ENCODE measurements around the gene ADAMTSL4.

Gene ADAMTSL4

DNA sequence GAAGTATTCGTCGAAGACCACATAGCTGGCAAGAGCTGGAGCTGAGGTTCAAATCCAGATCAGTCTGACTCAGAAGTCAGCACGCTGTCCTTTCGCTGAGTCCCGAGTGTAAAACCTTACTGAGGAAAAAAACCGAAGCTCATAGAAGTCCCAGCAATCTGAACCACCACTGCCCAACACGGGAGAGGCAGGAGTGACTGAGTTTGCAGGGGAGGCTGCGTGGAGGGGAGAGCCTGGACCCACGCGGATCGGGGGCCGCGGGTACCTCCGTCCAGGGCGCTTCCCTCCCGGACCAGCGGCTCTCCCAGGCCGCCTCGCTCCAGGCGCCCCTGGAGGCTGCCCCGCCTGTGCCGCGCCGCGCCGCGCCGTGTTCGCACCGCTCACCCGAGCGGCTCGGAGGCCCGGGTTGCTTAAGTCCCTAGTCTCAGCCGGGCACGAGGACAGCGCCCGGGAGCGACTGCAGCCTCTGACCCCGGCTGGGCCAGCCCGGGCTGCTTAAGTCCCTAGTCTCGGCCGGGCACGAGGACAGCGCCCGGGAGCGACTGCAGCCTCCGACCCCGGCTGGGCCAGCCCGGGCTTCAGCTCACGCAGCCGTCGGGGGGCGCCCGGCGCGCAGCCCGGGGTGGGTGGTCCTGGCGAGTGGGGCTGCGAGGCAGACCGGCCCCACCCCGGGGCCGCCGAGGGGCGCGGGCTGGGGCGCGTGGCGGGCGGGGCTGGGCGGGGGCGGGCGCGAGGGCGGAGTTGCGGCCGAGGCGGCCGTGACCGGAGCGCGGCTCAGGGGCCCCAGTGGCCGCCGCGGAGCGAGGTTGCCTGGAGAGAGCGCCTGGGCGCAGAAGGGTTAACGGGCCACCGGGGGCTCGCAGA is at the start of gene ADAMTSL4:
TSS of gene ADAMTSL4 (plus strand) at position 777 of the 864 bp plus-strand sequence. CDS start 2,881 bp downstream, outside the sequence.
- no peak for DNase-seq (ENCODE audit: low spot score)

DNA sequence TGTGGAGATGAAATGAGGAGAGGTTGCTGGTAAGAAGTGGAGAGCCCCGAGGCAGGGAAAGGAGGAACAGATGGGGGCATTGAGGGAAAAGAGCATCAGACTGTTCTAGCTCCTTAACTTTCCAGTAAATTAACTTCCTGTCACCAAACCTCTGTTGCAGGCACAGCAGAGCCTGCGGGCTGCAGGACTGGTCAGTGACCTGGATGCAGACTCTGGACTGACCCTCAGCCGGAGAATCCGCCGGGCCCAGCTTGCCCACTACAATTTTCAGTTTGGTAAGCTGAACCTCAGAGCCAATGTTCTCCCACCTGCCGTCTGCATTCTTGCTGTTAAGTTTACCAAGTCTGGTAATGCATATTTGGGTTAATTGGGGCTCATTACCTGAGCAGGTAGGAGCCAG is 43.8 kb upstream of the ADAMTSL4 start:
- DNase-seq (ENCODE audit: low spot score) = no peak

- no peak for DNase-seq (ENCODE audit: low spot score)
Measured at GRCh38 chr1:150507912-150508864, 41.0 kb upstream of the ADAMTSL4 start, which contains the start of gene ECM1. Gene ECM1, plus strand, starts transcription at chr1:150508109. Its CDS starts 101 bp downstream, at chr1:150508210.

DNA sequence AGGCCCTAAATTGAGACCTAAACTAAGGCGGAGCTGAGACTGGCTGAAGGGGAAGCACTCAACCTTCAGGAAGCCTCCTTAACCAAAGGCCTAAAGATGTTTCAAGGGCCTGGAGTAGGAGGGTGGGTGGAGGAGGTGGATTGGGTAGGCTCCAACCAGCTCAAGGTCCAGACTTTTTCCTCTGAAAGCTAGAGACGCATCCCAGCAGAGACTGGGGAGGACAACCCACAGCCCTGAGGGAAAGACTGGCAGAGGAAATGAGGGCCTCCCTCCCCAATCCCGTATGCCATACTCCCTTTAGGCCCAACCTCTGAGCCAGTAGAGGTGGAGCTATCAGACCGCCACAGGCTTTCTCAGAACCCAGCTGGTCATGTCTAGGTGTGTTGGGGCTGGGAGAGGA is 40.2 kb upstream of the ADAMTSL4 start:
- DNase-seq (ENCODE audit: low spot score) = no peak

DNA sequence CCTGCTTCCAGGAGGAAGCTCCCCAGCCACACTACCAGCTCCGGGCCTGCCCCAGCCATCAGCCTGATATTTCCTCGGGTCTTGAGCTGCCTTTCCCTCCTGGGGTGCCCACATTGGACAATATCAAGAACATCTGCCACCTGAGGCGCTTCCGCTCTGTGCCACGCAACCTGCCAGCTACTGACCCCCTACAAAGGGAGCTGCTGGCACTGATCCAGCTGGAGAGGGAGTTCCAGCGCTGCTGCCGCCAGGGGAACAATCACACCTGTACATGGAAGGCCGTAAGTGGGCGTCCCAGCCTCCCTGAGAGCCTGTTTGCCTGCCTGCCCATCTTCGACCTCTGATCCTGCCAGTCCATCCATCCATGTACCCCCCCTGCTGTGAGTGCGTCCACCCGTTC is 37.7 kb upstream of the ADAMTSL4 start:
- DNase-seq (ENCODE audit: low spot score) = no peak

DNA sequence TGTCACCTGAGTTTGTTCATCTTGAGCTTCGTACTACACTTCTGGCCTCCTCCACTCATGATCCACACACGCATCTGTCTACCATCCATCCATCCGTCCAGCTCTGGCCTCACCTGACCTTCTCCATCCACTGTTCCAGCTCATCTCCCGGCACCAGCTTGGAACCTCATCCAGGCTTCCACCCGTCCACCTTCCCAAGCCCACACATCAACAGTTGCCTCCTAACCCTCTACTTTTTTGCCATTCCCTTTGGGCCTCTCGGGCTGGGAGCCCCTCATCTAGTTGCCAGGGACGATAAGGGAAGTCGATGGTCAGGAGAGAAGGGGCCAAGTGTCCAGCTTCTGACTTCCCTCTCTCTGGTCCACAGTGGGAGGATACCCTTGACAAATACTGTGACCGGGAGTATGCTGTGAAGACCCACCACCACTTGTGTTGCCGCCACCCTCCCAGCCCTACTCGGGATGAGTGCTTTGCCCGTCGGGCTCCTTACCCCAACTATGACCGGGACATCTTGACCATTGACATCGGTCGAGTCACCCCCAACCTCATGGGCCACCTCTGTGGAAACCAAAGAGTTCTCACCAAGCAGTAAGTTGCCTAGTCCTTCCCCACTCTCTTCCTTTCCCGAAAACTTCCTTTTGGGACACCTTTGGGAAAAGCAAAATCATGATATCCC is 37.1 kb upstream of the ADAMTSL4 start:
- no peak for DNase-seq (ENCODE audit: low spot score)

DNA sequence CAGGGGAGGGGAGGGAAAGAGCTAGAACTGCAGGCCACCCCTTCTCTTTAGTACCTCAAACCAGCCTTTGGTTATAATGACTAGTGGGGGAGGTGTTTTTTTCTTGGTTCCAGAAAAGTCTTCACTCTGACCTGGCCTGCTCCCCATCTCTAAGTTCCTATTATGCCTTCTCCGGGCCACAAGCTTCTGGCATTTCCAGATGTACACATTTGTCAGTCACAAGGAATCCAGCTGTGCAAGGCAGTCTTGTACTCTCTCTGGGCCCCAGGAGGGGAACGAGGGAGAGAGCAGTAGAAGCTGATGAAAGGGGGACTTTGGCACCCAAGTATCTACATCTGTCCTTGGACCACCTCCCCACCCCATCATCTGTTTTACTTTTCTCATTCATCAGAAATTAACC is 36.4 kb upstream of the ADAMTSL4 start:
- DNase-seq (ENCODE audit: low spot score) = no peak

- DNase-seq (ENCODE audit: low spot score) = no peak
Measured at GRCh38 chr1:150513351-150513791, 35.8 kb upstream of the ADAMTSL4 start.

GRCh38 chr1:150514260-150514659 is 34.9 kb upstream of the ADAMTSL4 start:
- no peak for DNase-seq (ENCODE audit: low spot score)

- no peak for DNase-seq (ENCODE audit: low spot score)
Measured at GRCh38 chr1:150514913-150515327, 34.3 kb upstream of the ADAMTSL4 start.

GRCh38 chr1:150515328-150516049 is 33.7 kb upstream of the ADAMTSL4 start, which contains the start of gene FALEC:
Gene FALEC, plus strand, starts transcription at chr1:150515752.
- DNase-seq (ENCODE audit: low spot score) = peak; percentile 93

DNA sequence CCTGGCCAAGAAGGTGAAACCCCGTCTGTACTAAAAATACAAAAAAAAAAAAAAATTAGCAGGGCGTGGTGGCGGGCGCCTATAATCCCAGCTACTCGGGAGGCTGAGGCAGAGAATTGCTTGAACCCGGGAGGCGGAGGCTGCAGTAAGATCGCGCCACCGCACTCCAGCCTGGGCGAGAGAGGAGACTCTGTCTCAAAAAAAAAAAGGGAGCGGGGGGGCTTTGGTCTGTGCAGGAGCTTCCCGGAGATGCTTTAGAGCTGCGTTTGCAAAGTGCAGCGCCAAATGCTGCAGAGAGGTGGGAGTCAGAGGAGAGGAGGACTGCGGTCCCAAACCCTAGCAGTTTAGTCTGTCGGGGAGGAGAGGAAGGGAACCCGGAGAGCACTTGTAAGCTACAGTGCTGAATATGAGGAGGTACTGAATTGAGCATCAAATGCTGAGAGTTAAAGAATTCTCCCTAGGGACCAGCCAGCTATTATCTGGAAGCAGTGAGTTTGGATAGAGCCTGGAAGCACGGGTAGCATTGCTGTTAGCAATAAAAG is 33.1 kb upstream of the ADAMTSL4 start:
- no peak for DNase-seq (ENCODE audit: low spot score)

GRCh38 chr1:150516616-150517015 is 32.6 kb upstream of the ADAMTSL4 start:
- no peak for DNase-seq (ENCODE audit: low spot score)

GRCh38 chr1:150521196-150521968 is 27.8 kb upstream of the ADAMTSL4 start:
- no peak for DNase-seq (ENCODE audit: low spot score)

DNA sequence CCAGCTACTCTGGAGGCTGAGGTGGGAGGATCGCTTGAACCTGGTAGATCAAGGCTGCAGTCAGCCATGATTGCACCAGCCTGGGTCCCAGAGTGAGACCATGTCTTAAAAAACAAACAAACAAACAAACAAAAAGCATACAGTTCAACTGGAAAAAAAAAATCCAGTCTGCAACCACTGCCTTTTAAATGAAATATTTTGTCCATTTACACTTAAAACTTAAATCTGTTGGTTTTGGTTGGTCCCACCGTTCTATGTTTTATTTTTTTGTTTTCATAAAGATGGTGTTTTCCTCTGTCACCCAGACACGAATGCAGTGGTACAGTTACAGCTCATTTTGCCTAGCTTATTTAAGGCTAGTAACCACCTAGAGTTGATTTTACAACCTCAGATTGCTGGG is 23.9 kb upstream of the ADAMTSL4 start:
- no peak for DNase-seq (ENCODE audit: low spot score)

DNA sequence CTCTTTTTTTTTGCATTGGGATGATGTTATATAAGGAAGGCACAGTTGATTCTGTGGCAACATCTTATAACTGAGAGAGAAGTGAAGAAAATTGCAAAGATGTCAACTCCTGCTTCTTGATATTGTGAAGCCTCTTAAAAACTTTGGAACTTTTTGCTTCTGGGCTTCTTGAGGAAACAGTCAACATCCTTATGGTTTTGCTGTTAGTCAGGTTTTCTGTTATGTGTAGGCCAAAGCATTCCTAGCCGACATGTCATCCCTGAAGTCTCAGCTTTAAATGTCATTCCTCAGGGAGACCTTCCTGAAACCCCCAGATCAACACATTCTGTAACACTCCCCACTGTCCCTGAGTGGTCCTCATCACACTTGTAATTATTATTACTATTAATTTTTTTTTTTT is 21.0 kb upstream of the ADAMTSL4 start:
- no peak for DNase-seq (ENCODE audit: low spot score)

- no peak for DNase-seq (ENCODE audit: low spot score)
Measured at GRCh38 chr1:150529017-150529416, 20.2 kb upstream of the ADAMTSL4 start.

DNA sequence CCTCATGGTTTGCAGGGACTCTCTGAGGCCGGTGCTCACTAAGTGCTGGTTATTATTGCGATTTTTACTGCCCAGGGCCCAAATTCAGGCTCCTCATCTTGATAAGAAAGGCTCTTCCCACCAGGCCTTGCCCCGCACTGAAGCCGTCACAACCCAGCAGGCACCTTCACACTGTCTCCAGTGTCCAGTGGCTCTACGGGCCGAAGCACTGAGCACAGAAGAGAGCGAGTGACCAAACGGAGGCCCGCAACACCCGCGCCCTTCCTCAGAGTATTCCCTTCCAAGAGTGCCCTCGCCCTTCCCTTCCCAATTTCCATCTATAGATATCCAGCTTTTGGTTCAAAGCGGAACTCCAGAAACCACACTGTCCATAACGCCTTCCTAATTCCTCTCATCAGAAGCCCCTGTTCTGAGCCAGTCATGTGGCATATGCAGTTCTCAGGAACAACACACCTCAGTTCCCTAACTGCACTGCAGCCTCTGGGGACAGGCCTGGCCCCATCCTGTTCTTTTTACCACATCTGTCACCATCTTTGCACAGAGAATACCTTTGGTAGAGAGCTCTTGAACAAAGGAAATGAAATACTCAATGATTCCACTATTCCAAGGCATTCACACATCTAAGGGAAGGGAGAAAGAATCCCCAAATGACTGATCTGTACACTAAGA is 18.6 kb upstream of the ADAMTSL4 start:
- no peak for DNase-seq (ENCODE audit: low spot score)

DNA sequence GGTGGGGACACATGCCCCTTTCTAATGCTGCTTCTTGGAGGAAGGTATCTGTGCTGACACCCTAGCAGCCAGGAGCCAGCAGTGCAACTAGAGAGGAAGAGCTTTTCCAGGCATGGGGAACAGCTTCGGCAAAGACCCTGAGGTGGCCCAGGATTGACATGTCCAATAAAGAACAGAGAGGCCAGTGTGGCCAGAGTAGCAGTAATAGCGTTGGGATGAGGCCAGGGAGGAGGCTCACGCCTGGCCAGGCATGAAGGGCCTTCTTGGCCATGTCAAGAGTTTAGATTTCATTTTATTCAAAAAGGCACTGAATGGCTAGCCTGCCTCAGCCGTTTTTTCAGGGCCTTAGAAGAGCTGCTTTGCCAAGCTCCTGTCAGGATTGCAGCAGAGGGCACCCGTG is 16.3 kb upstream of the ADAMTSL4 start:
- DNase-seq (ENCODE audit: low spot score) = no peak

GRCh38 chr1:150534002-150534401 is 15.2 kb upstream of the ADAMTSL4 start:
- no peak for DNase-seq (ENCODE audit: low spot score)

Data from CD4-positive, alpha-beta T cell treated with Interleukin-6 at 100 ng/mL for 8 hours (primary cell).